K562 (cell line): Measurements from ENCODE around the gene PLD6.

Experiments used
- CREB1 ChIP-seq, 2 experiments: sonication (generic) in 1 of 2; formaldehyde crosslinking in 1 of 2; IDR thresholded peaks; 2 replicates each; pipeline versions ENCODE4 v1.6.1 to v1.8.0; 2012 to 2022; ENCODE audit warnings: inconsistent platforms in 1 of 2, mild to moderate bottlenecking in 1 of 2, missing genetic modification reagents in 1 of 2, moderate library complexity in 1 of 2
- EP300 ChIP-seq: IDR thresholded peaks from 2 replicates; pipeline ENCODE4 v1.6.1; 2012; ENCODE audit warnings: low read length, improper control_type of control experiment
- HNRNPUL1 ChIP-seq: fragments of 200-400 bp; formaldehyde crosslinking; IDR thresholded peaks from 2 replicates; pipeline ENCODE4 v1.6.1; 2017; ENCODE audit warnings: low read length
- MEF2D ChIP-seq: conservative IDR thresholded peaks from 2 replicates; pipeline ENCODE4 v1.6.1; 2016; ENCODE audit warnings: low read depth, missing genetic modification characterization, missing compliant biosample characterization
- MTF1 ChIP-seq: fragments of 250-450 bp; sonication (Bioruptor Pico); IDR thresholded peaks from 2 replicates; pipeline ENCODE4 v1.9.0; 2021; ENCODE audit warnings: moderate library complexity, mild to moderate bottlenecking, inconsistent platforms, borderline replicate concordance
- NELFE ChIP-seq: IDR thresholded peaks from 2 replicates; pipeline ENCODE4 v1.6.1; 2011; ENCODE audit warnings: mild to moderate bottlenecking; ENCODE audit not compliant: insufficient read depth, insufficient read length
- NEUROD1 ChIP-seq: fragments of 150-350 bp; IDR thresholded peaks from 2 replicates; pipeline ENCODE4 v1.6.1; 2014; ENCODE audit warnings: borderline replicate concordance, low read length, low read depth; ENCODE audit not compliant: partially characterized antibody
- NONO ChIP-seq, 2 experiments: fragments of 200-400 bp in 1 of 2; fragments of 450-650 bp in 1 of 2; formaldehyde crosslinking in 1 of 2; IDR thresholded peaks; 2 replicates each; pipeline ENCODE4 v1.6.1; 2017; ENCODE audit warnings: low read depth in 2 of 2, mild to moderate bottlenecking in 2 of 2, moderate library complexity in 2 of 2, low read length in 1 of 2
- RAD21 ChIP-seq, 2 experiments: fragments of 250-450 bp in 1 of 2; fragments of 450-650 bp in 1 of 2; sonication (Bioruptor Pico) in 1 of 2; formaldehyde crosslinking in 1 of 2; IDR thresholded peaks in 1 of 2; conservative IDR thresholded peaks in 1 of 2; 2 replicates each; pipeline versions ENCODE4 v1.4.0 to v1.8.0; 2020 to 2022; ENCODE audit warnings: mild to moderate bottlenecking in 2 of 2, moderate library complexity in 1 of 2
- WHSC1 ChIP-seq: IDR thresholded peaks from one replicate; pipeline ENCODE4 v1.6.1; 2012; ENCODE audit warnings: low read length, control low read depth, inconsistent platforms
- ZFP1 ChIP-seq: fragments of 450-650 bp; formaldehyde crosslinking; IDR thresholded peaks from 2 replicates; pipeline ENCODE4 v1.4.0; 2020; ENCODE audit warnings: mild to moderate bottlenecking, mixed read lengths
- TF ChIP-seq, protein P1 (sequence below): fragments of 250-450 bp; sonication (Bioruptor Pico); IDR thresholded peaks from 2 replicates; pipeline ENCODE4 v1.5.0; 2021; ENCODE audit warnings: mild to moderate bottlenecking, borderline replicate concordance
- TF ChIP-seq, protein P2 (sequence below), 3 experiments: IDR thresholded peaks in 2 of 3; conservative IDR thresholded peaks in 1 of 3; 2 replicates each; pipeline ENCODE4 v1.5.1; 2011 to 2012; ENCODE audit warnings: low read length in 3 of 3, mild to moderate bottlenecking in 3 of 3, control low read depth in 2 of 3, improper control_type of control experiment in 1 of 3, inconsistent platforms in 1 of 3, low read depth in 1 of 3, mixed read lengths in 1 of 3, moderate library complexity in 1 of 3; ENCODE audit not compliant: insufficient read depth in 2 of 3

DNA sequence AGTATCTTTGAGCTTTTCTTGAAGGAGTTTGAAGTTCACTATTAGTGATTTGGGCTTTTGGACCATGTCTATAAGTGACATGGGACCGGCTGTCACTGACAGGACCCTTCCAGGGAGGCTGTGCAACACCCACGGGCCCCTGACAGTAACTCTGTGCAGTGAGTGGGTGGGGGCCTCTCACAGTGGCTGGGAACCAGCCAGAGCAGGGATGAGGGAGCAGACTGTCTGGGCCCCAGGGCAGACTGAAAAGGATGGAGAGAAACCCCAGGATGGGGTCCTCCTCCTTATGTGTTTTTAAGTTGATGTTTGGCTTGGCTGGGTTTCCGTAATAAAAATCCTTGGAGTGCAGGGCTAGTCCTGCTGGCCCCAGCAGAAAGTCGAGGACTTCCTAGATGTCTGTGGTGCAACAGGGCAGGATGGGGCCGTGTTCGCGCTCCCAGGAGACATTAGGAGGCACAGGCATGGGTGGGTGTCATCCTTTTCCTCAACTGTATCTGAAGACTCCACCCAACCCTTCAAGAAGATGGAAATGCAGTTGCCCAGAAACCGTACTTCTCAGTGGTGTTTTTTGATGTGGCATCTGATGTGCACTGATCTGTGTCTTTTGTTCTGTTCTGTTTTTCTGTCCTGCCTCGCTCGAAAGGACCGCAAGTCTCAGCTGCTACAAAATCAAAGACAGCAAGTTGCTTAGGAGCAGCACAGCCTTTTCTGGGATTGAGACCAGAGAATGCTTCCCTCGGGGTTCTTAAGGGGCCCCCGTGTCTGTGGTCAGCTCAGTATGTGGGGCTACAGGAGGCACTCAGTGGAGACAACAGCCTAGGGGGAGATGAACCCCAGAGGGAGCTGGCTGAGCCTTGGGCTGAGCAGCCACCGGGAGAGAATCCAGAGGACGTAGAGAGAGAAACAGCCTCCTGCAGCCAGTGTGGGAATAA lies 24.2 kb downstream of the PLD6 start:
- TF ChIP-seq NEUROD1 (no peak), CREB1 (IDR thresholded peaks at IDR 0.05) (no peak), CREB1 (CRISPR knock-in tag; IDR thresholded peaks at IDR 0.05) (no peak), RAD21 (CRISPR knock-in tag; conservative IDR thresholded peaks at IDR 0.05 in 1 of 2, IDR thresholded peaks at IDR 0.05 in 1 of 2) (no peak), NELFE (no peak), WHSC1 (no peak), MTF1 (no peak), ZFP1 (no peak), NONO (IDR thresholded peaks at IDR 0.05; ENCODE audit: low read depth in 2 of 2, low read length in 1 of 2) (no peak), HNRNPUL1 (no peak), MEF2D (tag) (no peak), EP300 (no peak)
- TF ChIP-seq, protein P1, sequence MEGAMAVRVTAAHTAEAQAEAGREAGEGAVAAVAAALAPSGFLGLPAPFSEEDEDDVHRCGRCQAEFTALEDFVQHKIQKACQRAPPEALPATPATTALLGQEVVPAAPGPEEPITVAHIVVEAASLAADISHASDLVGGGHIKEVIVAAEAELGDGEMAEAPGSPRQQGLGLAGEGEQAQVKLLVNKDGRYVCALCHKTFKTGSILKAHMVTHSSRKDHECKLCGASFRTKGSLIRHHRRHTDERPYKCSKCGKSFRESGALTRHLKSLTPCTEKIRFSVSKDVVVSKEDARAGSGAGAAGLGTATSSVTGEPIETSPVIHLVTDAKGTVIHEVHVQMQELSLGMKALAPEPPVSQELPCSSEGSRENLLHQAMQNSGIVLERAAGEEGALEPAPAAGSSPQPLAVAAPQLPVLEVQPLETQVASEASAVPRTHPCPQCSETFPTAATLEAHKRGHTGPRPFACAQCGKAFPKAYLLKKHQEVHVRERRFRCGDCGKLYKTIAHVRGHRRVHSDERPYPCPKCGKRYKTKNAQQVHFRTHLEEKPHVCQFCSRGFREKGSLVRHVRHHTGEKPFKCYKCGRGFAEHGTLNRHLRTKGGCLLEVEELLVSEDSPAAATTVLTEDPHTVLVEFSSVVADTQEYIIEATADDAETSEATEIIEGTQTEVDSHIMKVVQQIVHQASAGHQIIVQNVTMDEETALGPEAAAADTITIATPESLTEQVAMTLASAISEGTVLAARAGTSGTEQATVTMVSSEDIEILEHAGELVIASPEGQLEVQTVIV, result no peak
- TF ChIP-seq, protein P2, sequence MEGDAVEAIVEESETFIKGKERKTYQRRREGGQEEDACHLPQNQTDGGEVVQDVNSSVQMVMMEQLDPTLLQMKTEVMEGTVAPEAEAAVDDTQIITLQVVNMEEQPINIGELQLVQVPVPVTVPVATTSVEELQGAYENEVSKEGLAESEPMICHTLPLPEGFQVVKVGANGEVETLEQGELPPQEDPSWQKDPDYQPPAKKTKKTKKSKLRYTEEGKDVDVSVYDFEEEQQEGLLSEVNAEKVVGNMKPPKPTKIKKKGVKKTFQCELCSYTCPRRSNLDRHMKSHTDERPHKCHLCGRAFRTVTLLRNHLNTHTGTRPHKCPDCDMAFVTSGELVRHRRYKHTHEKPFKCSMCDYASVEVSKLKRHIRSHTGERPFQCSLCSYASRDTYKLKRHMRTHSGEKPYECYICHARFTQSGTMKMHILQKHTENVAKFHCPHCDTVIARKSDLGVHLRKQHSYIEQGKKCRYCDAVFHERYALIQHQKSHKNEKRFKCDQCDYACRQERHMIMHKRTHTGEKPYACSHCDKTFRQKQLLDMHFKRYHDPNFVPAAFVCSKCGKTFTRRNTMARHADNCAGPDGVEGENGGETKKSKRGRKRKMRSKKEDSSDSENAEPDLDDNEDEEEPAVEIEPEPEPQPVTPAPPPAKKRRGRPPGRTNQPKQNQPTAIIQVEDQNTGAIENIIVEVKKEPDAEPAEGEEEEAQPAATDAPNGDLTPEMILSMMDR (IDR thresholded peaks at IDR 0.05 in 2 of 3, conservative IDR thresholded peaks at IDR 0.05 in 1 of 3; ENCODE audit: insufficient read depth in 2 of 3, low read depth in 1 of 3, low read length in 3 of 3), result no peak
